Suprapubic skin (tissue), 4 donors: ENCODE measurements around the gene CDK11A. TPM values are rescaled to one million over a fixed set of nuclear protein-coding genes. Genes with fewer than 3 reads are reported as not detected.

Source experiments
- DNase-seq, 2 donors: peaks; one replicate each; pipeline ENCODE4 v3.0.0-alpha.2; 2019; ENCODE audit warnings: low spot score in 2 of 2
- H3K27ac ChIP-seq: fragments of 200-600 bp; sonication (generic); one replicate; pipeline ENCODE4 v1.5.1; 2019
- H3K27me3 ChIP-seq: fragments of 200-600 bp; sonication (generic); one replicate; pipeline ENCODE4 v1.5.1; 2019
- H3K36me3 ChIP-seq: fragments of 200-600 bp; sonication (generic); one replicate; pipeline ENCODE4 v1.5.1; 2019
- H3K4me1 ChIP-seq: fragments of 200-600 bp; sonication (generic); one replicate; pipeline ENCODE4 v1.5.1; 2019
- H3K4me3 ChIP-seq: fragments of 200-600 bp; sonication (generic); one replicate; pipeline ENCODE4 v1.5.1; 2019; ENCODE audit warnings: mild to moderate bottlenecking
- H3K9me3 ChIP-seq: fragments of 200-600 bp; sonication (generic); one replicate; pipeline ENCODE4 v1.5.1; 2019
- CTCF ChIP-seq, 2 donors: fragments of 200-600 bp in 1 of 2; fragments of 450-650 bp in 1 of 2; sonication (generic) in 1 of 2; IDR thresholded peaks; one replicate each; pipeline ENCODE4 v1.5.1; 2016 to 2019; ENCODE audit warnings: antibody characterized with exemption in 2 of 2, mild to moderate bottlenecking in 1 of 2, moderate library complexity in 1 of 2
- EP300 ChIP-seq: sonication (generic); formaldehyde crosslinking; IDR thresholded peaks from one replicate; pipeline ENCODE4 v1.6.1; 2017; ENCODE audit warnings: antibody characterized with exemption
- POLR2A ChIP-seq, 2 donors: fragments of 450-650 bp; IDR thresholded peaks; one replicate each; pipeline ENCODE4 v1.6.1; 2017; ENCODE audit warnings: antibody characterized with exemption in 2 of 2, mild to moderate bottlenecking in 2 of 2, moderate library complexity in 2 of 2
- POLR2AphosphoS5 ChIP-seq, 3 donors: sonication (generic); formaldehyde crosslinking; IDR thresholded peaks; one replicate each; pipeline ENCODE4 v1.6.1; 2017; ENCODE audit warnings: antibody characterized with exemption in 3 of 3
- WGBS: methylation state at CpG from one replicate; pipeline ENCODE4 v1.1.5; 2018; 5-methylcytosine and 5-hydroxymethylcytosine counted together
- total RNA-seq, 4 donors: library from RNA; depleted of rRNA; stranded (reverse); fragments of >200 nt; gene quantifications; one replicate each; pipeline ENCODE4 v1.1.0, GENCODE V29; 2016

The CDK11A gene
- total RNA-seq, 4 donors from 2014 or later: 23.6 to 136 (median 53.4) TPM

GRCh38 chr1:1684031-1684681, 40.0 kb downstream of the CDK11A start:
- Histone ChIP-seq H3K36me3 (peaks cover 4% of the 10 kb centered on the region), H3K4me3 (no peak overlapping the region), H3K4me1 (peaks cover 24% of the 10 kb centered on the region), H3K27ac (no peak overlapping the region), H3K9me3 (no peaks in the 10 kb centered on the region), H3K27me3 (no peaks in the 10 kb centered on the region)
- DNase-seq: peak in 1 of 2 donors; percentile 74
- WGBS: 90% methylated on average over 28 of the region's 28 CpGs
- TF ChIP-seq POLR2A (IDR thresholded peaks at IDR 0.05): no peak
- TF ChIP-seq CTCF (IDR thresholded peaks at IDR 0.05): no peak
- TF ChIP-seq POLR2AphosphoS5 (IDR thresholded peaks at IDR 0.05): no peak
- no peak for TF ChIP-seq EP300

GRCh38 chr1:1683104-1683905, 40.9 kb downstream of the CDK11A start:
- 65% methylated on average over 26 of the region's 26 CpGs for WGBS
- DNase-seq: peak in 1 of 2 donors; percentile 71

GRCh38 chr1:1680912-1681273, 43.3 kb downstream of the CDK11A start:
- peaks cover 4% of the 10 kb centered on the region for H3K36me3 ChIP-seq
- 74% methylated on average over 11 of the region's 11 CpGs for WGBS
- peak in 1 of 2 donors; percentile 60 for DNase-seq
- peaks cover 29% of the 10 kb centered on the region for H3K4me1 ChIP-seq
- no peaks in the 10 kb centered on the region for H3K9me3 ChIP-seq
- no peak for TF ChIP-seq CTCF (IDR thresholded peaks at IDR 0.05)
- no peak for TF ChIP-seq EP300
- TF ChIP-seq POLR2A (IDR thresholded peaks at IDR 0.05): no peak
- TF ChIP-seq POLR2AphosphoS5 (IDR thresholded peaks at IDR 0.05): no peak
- H3K4me3 ChIP-seq: no peak overlapping the region
- H3K27ac ChIP-seq: no peak overlapping the region
- H3K27me3 ChIP-seq: no peaks in the 10 kb centered on the region

More at GRCh38 chr1:1683104-1683905, 40.9 kb downstream of the CDK11A start:
- Histone ChIP-seq H3K27me3 (no peaks in the 10 kb centered on the region), H3K4me1 (peaks cover 32% of the 10 kb centered on the region), H3K27ac (no peak overlapping the region), H3K36me3 (peaks cover 4% of the 10 kb centered on the region), H3K4me3 (no peak overlapping the region), H3K9me3 (no peaks in the 10 kb centered on the region)
- TF ChIP-seq POLR2AphosphoS5 (IDR thresholded peaks at IDR 0.05) (no peak), CTCF (IDR thresholded peaks at IDR 0.05) (no peak)

- Histone ChIP-seq H3K9me3 (no peaks in the 10 kb centered on the region), H3K36me3 (peaks cover 4% of the 10 kb centered on the region), H3K4me3 (no peak overlapping the region), H3K27ac (no peak overlapping the region), H3K27me3 (no peaks in the 10 kb centered on the region), H3K4me1 (peaks cover 23% of the 10 kb centered on the region)
- DNase-seq: peak in 1 of 2 donors; percentile 63
- 88% methylated on average over 32 of the region's 32 CpGs for WGBS
- TF ChIP-seq EP300 (no peak), CTCF (IDR thresholded peaks at IDR 0.05) (no peak), POLR2AphosphoS5 (IDR thresholded peaks at IDR 0.05) (no peak), POLR2A (IDR thresholded peaks at IDR 0.05) (no peak)
Measured at GRCh38 chr1:1680031-1680911, 43.9 kb downstream of the CDK11A start.
